Activated naive CD4-positive, alpha-beta T cell treated with anti-CD3 and anti-CD28 coated beads, Interleukin-2, amount 50 U/mL, for 24 hours (primary cell): ENCODE data around the gene POP5.

Experiments used
- H3K27ac Mint-ChIP-seq: one replicate; pipeline ENCODE4 v1.8.0; 2021; ENCODE audit warnings: mild to moderate bottlenecking, mixed read lengths
- H3K27me3 Mint-ChIP-seq: one replicate; pipeline ENCODE4 v1.8.0; 2021; ENCODE audit warnings: mixed read lengths
- H3K36me3 Mint-ChIP-seq: one replicate; pipeline ENCODE4 v1.8.0; 2021; ENCODE audit warnings: mixed read lengths
- H3K4me1 Mint-ChIP-seq: one replicate; pipeline ENCODE4 v1.8.0; 2021; ENCODE audit warnings: mixed read lengths
- H3K4me3 Mint-ChIP-seq: one replicate; pipeline ENCODE4 v1.8.0; 2021; ENCODE audit warnings: mild to moderate bottlenecking, mixed read lengths
- H3K9me3 Mint-ChIP-seq: one replicate; pipeline ENCODE4 v1.8.0; 2021; ENCODE audit warnings: mixed read lengths

POP5 gene

DNA sequence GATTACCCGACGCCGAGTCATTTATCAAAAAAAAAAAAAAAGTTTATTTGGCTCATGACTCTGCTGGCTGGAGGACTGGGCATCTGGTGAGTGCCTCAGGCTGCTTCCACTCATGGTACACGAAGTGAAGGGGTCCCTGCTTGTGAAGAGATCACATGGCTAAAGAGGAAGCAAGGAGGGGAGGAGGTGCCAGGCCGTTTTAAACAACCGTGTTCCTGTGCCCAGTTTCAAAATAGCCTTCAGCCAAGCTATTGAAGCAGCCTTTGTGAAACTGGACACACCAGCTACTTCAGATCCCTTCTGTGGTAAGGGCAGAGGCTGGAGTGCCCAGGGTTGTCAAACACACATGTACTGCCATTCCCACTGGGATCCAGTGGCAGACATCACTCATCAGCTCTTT is 7.6 kb downstream of the POP5 start:
- no peaks in the 10 kb centered on the region for H3K27me3 Mint-ChIP-seq
- no peaks in the 10 kb centered on the region for H3K9me3 Mint-ChIP-seq
- H3K27ac Mint-ChIP-seq = peak overlapping the region; percentile 46
- no peak overlapping the region for H3K4me3 Mint-ChIP-seq
- peaks cover 12% of the 10 kb centered on the region for H3K36me3 Mint-ChIP-seq
- H3K4me1 Mint-ChIP-seq = no peaks in the 10 kb centered on the region

DNA sequence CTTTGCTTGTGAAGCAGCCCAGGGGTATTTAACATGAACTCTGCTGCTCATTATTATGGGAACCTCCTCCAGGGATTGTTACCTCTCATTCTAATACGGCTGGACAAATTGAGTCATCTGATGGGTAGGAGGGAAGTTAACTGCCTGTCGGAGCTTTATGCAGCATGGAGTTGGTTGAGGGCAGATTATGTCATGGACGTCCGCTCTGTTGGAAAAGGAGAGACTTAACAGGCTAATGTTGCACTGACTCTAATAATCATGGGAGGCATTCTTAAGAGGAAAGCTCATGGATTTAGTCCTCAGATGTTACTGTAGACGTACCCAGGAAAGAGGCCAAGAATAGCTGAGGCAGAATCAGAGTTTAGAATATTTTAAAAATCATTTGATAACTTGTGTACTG is 9.9 kb downstream of the POP5 start:
- no peaks in the 10 kb centered on the region for H3K4me1 Mint-ChIP-seq
- no peaks in the 10 kb centered on the region for H3K9me3 Mint-ChIP-seq
- no peaks in the 10 kb centered on the region for H3K27me3 Mint-ChIP-seq
- no peak overlapping the region for H3K4me3 Mint-ChIP-seq
- no peak overlapping the region for H3K27ac Mint-ChIP-seq
- H3K36me3 Mint-ChIP-seq = peaks cover 12% of the 10 kb centered on the region

- no peak overlapping the region for H3K27ac Mint-ChIP-seq
- no peaks in the 10 kb centered on the region for H3K9me3 Mint-ChIP-seq
- H3K36me3 Mint-ChIP-seq = peaks cover 6% of the 10 kb centered on the region
- H3K4me1 Mint-ChIP-seq = no peaks in the 10 kb centered on the region
- H3K27me3 Mint-ChIP-seq = no peaks in the 10 kb centered on the region
- no peak overlapping the region for H3K4me3 Mint-ChIP-seq
Observed at GRCh38 chr12:120563495-120563894, 17.7 kb downstream of the POP5 start.

GRCh38 chr12:120562906-120563305 is 18.3 kb downstream of the POP5 start:
- Mint-ChIP-seq H3K36me3 (peaks cover 6% of the 10 kb centered on the region), H3K4me1 (no peaks in the 10 kb centered on the region), H3K4me3 (no peak overlapping the region), H3K9me3 (no peaks in the 10 kb centered on the region), H3K27me3 (no peaks in the 10 kb centered on the region), H3K27ac (no peak overlapping the region)

DNA sequence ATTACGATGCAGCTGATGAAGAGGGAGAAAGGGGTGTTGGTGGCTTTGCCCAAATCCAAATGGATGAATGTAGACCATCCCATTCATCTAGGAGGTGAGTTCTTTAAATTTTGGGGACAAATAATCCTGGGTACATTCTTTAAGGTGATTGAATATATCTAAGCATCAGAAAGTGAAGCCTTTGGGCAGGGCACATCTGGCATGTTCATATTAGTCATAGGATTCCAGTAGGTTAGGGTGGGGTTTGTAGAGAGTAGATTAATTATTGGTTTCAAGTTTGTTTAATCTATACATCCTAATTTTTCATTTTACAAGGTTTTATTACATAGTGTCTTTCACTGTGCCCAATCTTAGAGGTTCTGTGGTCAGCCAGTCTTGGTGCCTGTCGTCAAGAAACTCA is 23.6 kb downstream of the POP5 start:
- Mint-ChIP-seq H3K9me3 (no peaks in the 10 kb centered on the region), H3K4me1 (peaks cover 2% of the 10 kb centered on the region), H3K4me3 (no peak overlapping the region), H3K27ac (no peak overlapping the region), H3K27me3 (no peaks in the 10 kb centered on the region), H3K36me3 (peaks cover 6% of the 10 kb centered on the region)

- peak overlapping the region; percentile 8 for H3K27ac Mint-ChIP-seq
- peaks cover 3% of the 10 kb centered on the region for H3K36me3 Mint-ChIP-seq
- no peaks in the 10 kb centered on the region for H3K27me3 Mint-ChIP-seq
- H3K4me1 Mint-ChIP-seq = peaks cover 9% of the 10 kb centered on the region
- H3K4me3 Mint-ChIP-seq = no peak overlapping the region
- H3K9me3 Mint-ChIP-seq = no peaks in the 10 kb centered on the region
Observed at GRCh38 chr12:120554678-120555077, 26.5 kb downstream of the POP5 start.

DNA sequence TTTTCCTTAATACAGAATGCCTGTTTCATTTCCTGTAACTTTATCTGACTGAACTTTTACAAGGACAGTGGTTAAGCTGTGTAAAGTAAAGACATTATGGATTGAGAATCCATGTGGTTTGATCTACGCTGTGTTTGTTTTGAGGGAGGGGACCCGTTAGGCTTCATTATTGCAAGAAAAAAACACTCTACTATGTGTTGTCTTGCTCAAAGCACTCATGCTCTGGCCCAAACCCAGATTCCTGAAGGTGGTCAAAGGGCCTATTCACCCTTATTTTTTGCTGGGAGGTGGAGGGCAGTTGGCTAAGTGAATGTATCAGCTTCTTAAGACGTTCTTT is 35.2 kb downstream of the POP5 start:
- no peak overlapping the region for H3K27ac Mint-ChIP-seq
- H3K4me1 Mint-ChIP-seq = peaks cover 33% of the 10 kb centered on the region
- no peak overlapping the region for H3K4me3 Mint-ChIP-seq
- peaks cover 3% of the 10 kb centered on the region for H3K36me3 Mint-ChIP-seq
- H3K27me3 Mint-ChIP-seq = no peaks in the 10 kb centered on the region
- no peaks in the 10 kb centered on the region for H3K9me3 Mint-ChIP-seq

DNA sequence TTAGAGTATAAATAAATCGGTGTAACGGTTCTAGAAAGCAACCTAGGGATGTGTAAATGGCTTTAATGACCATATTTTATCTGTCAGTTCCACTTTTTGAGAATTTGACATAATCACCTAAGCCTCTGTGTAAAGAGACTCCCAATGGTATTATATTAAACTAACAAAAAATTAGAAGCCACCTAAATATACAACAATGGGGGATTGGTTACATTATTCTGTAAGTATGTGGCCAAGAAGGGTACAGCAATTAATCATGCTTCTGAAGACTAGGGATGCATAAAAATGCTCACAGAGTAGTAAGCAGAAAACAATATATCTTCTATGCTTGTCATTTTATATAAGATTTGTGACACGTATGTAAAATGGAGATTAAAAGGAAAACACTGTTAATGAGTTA is 36.5 kb downstream of the POP5 start:
- Mint-ChIP-seq H3K27me3 (no peaks in the 10 kb centered on the region), H3K36me3 (peaks cover 3% of the 10 kb centered on the region), H3K4me3 (no peak overlapping the region), H3K9me3 (no peaks in the 10 kb centered on the region), H3K4me1 (peaks cover 42% of the 10 kb centered on the region), H3K27ac (no peak overlapping the region)

DNA sequence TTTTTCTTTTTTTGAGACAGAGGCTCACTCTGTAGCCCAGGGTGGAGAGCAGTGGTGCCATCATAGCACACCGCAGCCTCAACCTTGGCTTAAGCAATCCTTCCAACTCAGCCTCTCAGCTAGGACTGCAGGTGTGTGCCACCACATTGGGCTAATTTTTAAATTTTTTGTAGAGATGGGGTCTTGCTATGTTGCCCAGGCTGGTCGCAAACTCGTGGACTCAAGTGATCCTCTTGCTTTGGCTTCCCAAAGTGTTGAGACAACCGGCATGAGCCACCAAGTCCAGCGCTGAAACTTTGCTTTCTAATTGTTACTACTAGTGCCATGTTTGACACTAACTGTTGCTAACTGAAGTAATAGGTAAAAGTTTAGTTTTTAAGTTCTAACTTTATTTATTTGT is 39.0 kb downstream of the POP5 start:
- Mint-ChIP-seq H3K27ac (no peak overlapping the region), H3K9me3 (no peaks in the 10 kb centered on the region), H3K4me1 (peaks cover 67% of the 10 kb centered on the region), H3K4me3 (no peak overlapping the region), H3K36me3 (peaks cover 7% of the 10 kb centered on the region), H3K27me3 (no peaks in the 10 kb centered on the region)

GRCh38 chr12:120540445-120540844 is 40.8 kb downstream of the POP5 start:
- H3K4me1 Mint-ChIP-seq = peaks cover 72% of the 10 kb centered on the region
- H3K9me3 Mint-ChIP-seq = no peaks in the 10 kb centered on the region
- peak overlapping the region; percentile 41 for H3K27ac Mint-ChIP-seq
- no peaks in the 10 kb centered on the region for H3K27me3 Mint-ChIP-seq
- peak overlapping the region; percentile 8 for H3K4me3 Mint-ChIP-seq
- H3K36me3 Mint-ChIP-seq = peaks cover 7% of the 10 kb centered on the region

DNA sequence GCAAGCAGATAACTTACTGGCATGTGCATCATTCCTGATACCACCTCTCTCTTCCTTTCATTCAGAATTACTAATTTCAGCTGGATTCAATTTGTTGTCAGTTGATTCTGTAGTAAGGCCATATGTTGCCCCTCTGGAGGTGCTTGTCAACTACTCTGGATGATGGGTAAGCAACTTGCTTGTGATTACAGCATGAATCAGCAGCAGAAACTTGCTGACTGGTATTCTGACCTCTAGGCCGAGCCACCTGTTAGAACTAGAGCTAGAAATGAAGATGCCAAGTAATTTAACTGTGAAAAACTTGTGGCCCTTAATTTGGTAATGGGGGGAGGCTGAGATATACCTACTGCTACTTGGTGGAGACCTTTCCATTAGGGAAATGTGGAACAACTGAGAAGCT is 41.9 kb downstream of the POP5 start:
- Mint-ChIP-seq H3K4me3 (peak overlapping the region; percentile 94), H3K9me3 (no peaks in the 10 kb centered on the region), H3K27ac (no peak overlapping the region), H3K4me1 (peaks cover 65% of the 10 kb centered on the region), H3K27me3 (no peaks in the 10 kb centered on the region), H3K36me3 (peaks cover 7% of the 10 kb centered on the region)

DNA sequence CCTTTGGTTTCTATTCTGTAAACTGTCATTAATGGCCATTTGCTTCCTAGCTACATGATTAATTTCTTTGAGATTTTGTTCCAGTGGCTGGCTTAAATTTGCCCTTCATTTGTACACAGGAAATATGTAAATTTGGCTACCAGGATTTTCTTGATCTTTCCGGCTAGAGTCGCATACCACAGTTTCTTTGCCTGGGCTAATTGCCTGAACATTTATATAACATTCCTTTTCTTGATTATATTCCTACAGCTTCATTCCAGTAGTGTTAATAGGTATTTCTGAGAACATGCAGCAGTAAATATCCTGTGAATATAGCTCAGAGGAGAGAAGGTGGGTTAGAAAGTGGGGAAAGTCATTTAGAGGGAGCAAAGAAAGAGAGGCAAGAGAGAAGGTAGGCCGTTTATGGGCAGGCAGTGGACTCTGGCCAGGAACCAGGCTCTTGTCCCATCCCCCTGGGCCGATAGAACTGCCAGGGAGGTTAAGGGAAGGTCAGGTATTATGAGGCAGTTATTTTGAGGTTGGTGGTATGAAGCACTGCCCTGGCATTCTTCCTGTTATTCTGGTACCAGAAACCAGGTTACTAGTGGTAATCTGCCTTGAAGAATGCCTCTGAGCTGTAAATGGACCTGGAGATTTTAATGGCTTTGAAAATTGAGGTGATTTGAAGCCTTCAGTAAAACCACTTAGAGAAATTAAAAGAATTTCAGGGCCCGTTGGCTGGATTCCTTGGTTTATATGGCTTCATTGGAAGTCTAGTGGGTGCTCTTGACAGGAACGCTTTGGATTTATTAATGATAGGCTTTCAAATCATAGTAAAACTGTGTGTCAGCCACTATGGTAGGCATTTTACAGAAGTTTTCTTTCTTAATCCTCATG is 42.7 kb downstream of the POP5 start:
- Mint-ChIP-seq H3K27me3 (no peaks in the 10 kb centered on the region), H3K4me3 (peak overlapping the region; percentile 94), H3K9me3 (no peaks in the 10 kb centered on the region), H3K27ac (peak overlapping the region; percentile 80), H3K36me3 (peaks cover 7% of the 10 kb centered on the region), H3K4me1 (peaks cover 68% of the 10 kb centered on the region)

GRCh38 chr12:120537856-120538220 is 43.4 kb downstream of the POP5 start:
- peaks cover 7% of the 10 kb centered on the region for H3K36me3 Mint-ChIP-seq
- H3K9me3 Mint-ChIP-seq = no peaks in the 10 kb centered on the region
- H3K4me1 Mint-ChIP-seq = peaks cover 66% of the 10 kb centered on the region
- no peaks in the 10 kb centered on the region for H3K27me3 Mint-ChIP-seq
- H3K27ac Mint-ChIP-seq = peak overlapping the region; percentile 74
- H3K4me3 Mint-ChIP-seq = peak overlapping the region; percentile 94

DNA sequence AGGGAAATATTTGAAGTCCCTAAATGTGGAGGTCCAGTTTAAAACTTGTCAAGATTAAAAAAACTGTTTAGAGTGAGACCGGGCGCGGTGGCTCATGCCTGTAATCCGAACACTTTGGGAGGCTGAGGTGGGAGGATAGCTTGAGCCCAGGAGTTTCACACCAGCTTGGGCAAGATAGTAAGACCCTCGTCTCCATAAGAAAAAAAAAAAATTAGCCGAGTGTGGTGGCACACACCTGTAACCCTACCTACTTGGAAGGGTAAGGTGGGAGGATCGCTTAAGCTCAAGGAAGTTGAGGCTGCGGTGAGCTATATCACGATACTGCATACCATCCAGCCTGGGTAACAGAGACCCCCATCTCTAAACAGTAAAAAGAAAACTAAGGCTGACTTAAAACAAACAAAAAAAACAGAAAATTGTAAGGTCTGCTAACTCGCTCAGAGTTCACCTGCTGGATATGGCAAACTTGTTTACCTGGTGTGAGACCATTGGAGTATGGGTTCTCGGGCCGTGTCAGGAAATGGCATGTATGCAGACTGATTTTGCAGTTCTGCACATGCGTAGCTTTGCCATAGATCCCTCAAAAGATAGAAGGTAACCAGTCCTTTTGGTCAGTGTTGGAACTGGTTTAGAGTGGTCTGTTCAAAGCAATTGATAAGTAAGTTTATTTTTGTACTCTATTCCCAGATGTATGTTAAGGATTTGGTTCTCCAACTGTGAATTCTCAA is 45.0 kb downstream of the POP5 start:
- Mint-ChIP-seq H3K27me3 (no peaks in the 10 kb centered on the region), H3K4me3 (peak overlapping the region; percentile 94), H3K9me3 (no peaks in the 10 kb centered on the region), H3K27ac (peak overlapping the region; percentile 89), H3K36me3 (peaks cover 7% of the 10 kb centered on the region), H3K4me1 (peaks cover 55% of the 10 kb centered on the region)

DNA sequence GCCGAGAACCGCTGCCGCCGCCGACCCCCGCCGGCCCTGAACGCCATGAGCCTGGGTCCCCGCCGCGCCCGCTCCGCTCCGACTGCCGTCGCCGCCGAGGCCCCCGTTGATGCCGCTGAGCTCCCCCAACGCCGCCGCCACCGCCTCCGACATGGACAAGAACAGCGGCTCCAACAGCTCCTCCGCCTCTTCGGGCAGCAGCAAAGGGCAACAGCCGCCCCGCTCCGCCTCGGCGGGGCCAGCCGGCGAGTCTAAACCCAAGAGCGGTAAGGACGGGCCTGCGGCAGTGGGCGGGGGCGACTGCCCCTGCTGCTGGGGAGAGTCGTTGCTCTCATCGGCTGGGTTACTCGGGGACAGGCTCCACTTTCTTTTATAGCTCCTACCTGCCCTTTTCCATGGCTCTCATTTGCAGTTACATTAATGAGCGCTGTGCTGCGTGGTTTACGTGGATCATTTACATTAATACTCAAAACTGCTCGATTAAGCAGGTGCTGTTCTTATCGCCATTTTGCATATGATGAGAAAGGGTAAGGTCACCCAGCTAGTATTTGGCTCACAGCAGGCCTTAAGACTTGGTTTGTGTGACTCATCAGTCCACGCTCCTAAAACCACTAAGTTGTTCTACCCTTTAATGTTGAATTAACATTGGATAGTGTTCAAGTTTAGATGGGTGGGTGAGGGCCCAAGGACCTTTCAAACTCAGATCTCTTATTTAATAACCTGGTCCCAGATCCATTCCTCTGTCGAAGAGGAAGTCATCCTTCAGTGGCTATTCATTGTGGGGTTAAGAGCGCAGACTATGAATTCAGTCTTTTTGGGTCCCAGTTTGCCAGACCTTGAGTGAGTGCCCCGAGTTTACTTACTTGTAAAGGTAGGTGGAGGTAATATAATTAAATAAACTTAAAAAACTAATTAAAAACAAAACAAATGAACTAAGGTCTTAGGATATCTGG is 46.2 kb downstream of the POP5 start:
- Mint-ChIP-seq H3K36me3 (peaks cover 7% of the 10 kb centered on the region), H3K4me1 (peaks cover 48% of the 10 kb centered on the region), H3K9me3 (no peaks in the 10 kb centered on the region), H3K4me3 (peak overlapping the region; percentile 94), H3K27ac (peak overlapping the region; percentile 91), H3K27me3 (no peaks in the 10 kb centered on the region)
